Gastrocnemius medialis (tissue), 4 donors: ENCODE measurements around the gene CASQ2.
A peak's percentile ranks its signal among the peaks of the same experiment; 100 is the strongest.

Experiments used
- POLR2A ChIP-seq, 2 donors: fragments of 450-650 bp; IDR thresholded peaks; one replicate each; pipeline ENCODE4 v1.6.1; 2017; ENCODE audit warnings: antibody characterized with exemption in 2 of 2, mild to moderate bottlenecking in 2 of 2, moderate library complexity in 2 of 2
- TF ChIP-seq, protein P1 (sequence below), 5 experiments: fragments of 450-650 bp in 3 of 5; fragments of 200-600 bp in 2 of 5; sonication (generic) in 2 of 5; IDR thresholded peaks in 4 of 5; conservative IDR thresholded peaks in 1 of 5; 1 replicate in 4 of 5; 2 replicates in 1 of 5; pipeline ENCODE4 v1.5.1; 2016 to 2019; ENCODE audit warnings: antibody characterized with exemption in 5 of 5, mild to moderate bottlenecking in 3 of 5, moderate library complexity in 3 of 5

- TF ChIP-seq, protein P1, sequence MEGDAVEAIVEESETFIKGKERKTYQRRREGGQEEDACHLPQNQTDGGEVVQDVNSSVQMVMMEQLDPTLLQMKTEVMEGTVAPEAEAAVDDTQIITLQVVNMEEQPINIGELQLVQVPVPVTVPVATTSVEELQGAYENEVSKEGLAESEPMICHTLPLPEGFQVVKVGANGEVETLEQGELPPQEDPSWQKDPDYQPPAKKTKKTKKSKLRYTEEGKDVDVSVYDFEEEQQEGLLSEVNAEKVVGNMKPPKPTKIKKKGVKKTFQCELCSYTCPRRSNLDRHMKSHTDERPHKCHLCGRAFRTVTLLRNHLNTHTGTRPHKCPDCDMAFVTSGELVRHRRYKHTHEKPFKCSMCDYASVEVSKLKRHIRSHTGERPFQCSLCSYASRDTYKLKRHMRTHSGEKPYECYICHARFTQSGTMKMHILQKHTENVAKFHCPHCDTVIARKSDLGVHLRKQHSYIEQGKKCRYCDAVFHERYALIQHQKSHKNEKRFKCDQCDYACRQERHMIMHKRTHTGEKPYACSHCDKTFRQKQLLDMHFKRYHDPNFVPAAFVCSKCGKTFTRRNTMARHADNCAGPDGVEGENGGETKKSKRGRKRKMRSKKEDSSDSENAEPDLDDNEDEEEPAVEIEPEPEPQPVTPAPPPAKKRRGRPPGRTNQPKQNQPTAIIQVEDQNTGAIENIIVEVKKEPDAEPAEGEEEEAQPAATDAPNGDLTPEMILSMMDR (IDR thresholded peaks at IDR 0.05 in 4 of 5, conservative IDR thresholded peaks at IDR 0.05 in 1 of 5), result peak; percentile 63 to 85 (median 78)
- TF ChIP-seq POLR2A (IDR thresholded peaks at IDR 0.05), result no peak
Measured at GRCh38 chr1:115771847-115772457, 3.4 kb upstream of the CASQ2 start.
